IMR-90 (cell line): ENCODE measurements around the gene HMGCL. TPM values are rescaled to one million over a fixed set of nuclear protein-coding genes. Genes with fewer than 3 reads are reported as not detected.

Experiments used
- ATAC-seq: fragments of 200-7000 bp; cut with Tn5 transposase; 2 replicates; pipeline ENCODE4 v1.9.1; 2020; ENCODE audit warnings: low read depth, mild to moderate bottlenecking, moderate library complexity
- BruUV-seq: library from RNA; stranded (reverse); fragments of 400-500 nt; replicated peaks from 2 replicates; lab custom pipeline; 2021; lab: Mats Ljungman, UMichigan
- CTCF ChIA-PET: fragments of 300-600 bp; formaldehyde crosslinking; extraction: SDS; loops from one replicate; lab custom pipeline; 2021; ENCODE audit warnings: antibody characterized with exemption; lab: Yijun Ruan, JAX
- POLR2A ChIA-PET: fragments of 300-600 bp; sonication (Branson Sonifier 250); formaldehyde crosslinking; loops from one replicate; lab custom pipeline; 2022; ENCODE audit warnings: antibody characterized with exemption; ENCODE audit not compliant: unreplicated experiment; lab: Charles Lee
- DNase-seq: peaks from one replicate; pipeline ENCODE4 v3.0.0; 2013
- H2AFZ ChIP-seq: replicated peaks from 2 replicates; pipeline ENCODE3; 2013; ENCODE audit warnings: low read length, mild to moderate bottlenecking; ENCODE audit not compliant: poor library complexity
- H2AK5ac ChIP-seq: 2 replicates; pipeline ENCODE4 v1.6.1; 2013; ENCODE audit warnings: low read depth, low read length, inconsistent platforms
- H2AK9ac ChIP-seq: replicated peaks from 2 replicates; pipeline ENCODE3; 2013; ENCODE audit warnings: mild to moderate bottlenecking, low read depth, low read length, moderate library complexity; ENCODE audit not compliant: poor library complexity
- H2BK120ac ChIP-seq: 2 replicates; pipeline ENCODE4 v1.6.1; 2013; ENCODE audit warnings: low read depth, low read length, inconsistent platforms
- H2BK15ac ChIP-seq: 3 replicates; pipeline ENCODE4 v1.6.1; 2013; ENCODE audit warnings: low read depth, low read length, inconsistent platforms
- H2BK20ac ChIP-seq: 2 replicates; pipeline ENCODE4 v1.6.1; 2013; ENCODE audit warnings: low read depth, mild to moderate bottlenecking, inconsistent platforms, low read length, moderate library complexity
- H2BK5ac ChIP-seq: 2 replicates; pipeline ENCODE4 v1.6.1; 2013; ENCODE audit warnings: mild to moderate bottlenecking, low read depth, low read length, inconsistent platforms; ENCODE audit not compliant: poor library complexity, severe bottlenecking
- H3K14ac ChIP-seq: replicated peaks from 2 replicates; pipeline ENCODE4 v1.6.1; 2013; ENCODE audit warnings: low read depth, low read length, inconsistent platforms
- H3K18ac ChIP-seq: 2 replicates; pipeline ENCODE4 v1.6.1; 2013; ENCODE audit warnings: low read depth, low read length, control low read depth
- H3K23ac ChIP-seq: 2 replicates; pipeline ENCODE4 v1.6.1; 2013; ENCODE audit warnings: low read depth, low read length, inconsistent platforms
- H3K27ac ChIP-seq: 2 replicates; pipeline ENCODE4 v1.5.1; 2013; ENCODE audit warnings: mild to moderate bottlenecking, control low read depth, low read length; ENCODE audit not compliant: insufficient read depth
- H3K27me3 ChIP-seq: 2 replicates; pipeline ENCODE4 v1.6.1; 2013; ENCODE audit warnings: low read length; ENCODE audit not compliant: control insufficient read depth, insufficient read depth
- H3K36me3 ChIP-seq: 2 replicates; pipeline ENCODE4 v1.6.1; 2013; ENCODE audit warnings: low read length, mixed read lengths; ENCODE audit not compliant: control insufficient read depth, insufficient read depth
- H3K4ac ChIP-seq: 2 replicates; pipeline ENCODE4 v1.6.1; 2013; ENCODE audit warnings: low read depth, low read length, inconsistent platforms
- H3K4me1 ChIP-seq: 2 replicates; pipeline ENCODE4 v1.6.1; 2013; ENCODE audit warnings: low read length, mixed read lengths; ENCODE audit not compliant: control insufficient read depth, insufficient read depth
- H3K4me2 ChIP-seq: 2 replicates; pipeline ENCODE4 v1.6.1; 2013; ENCODE audit warnings: low read depth, mild to moderate bottlenecking, control low read depth, low read length, moderate library complexity
- H3K4me3 ChIP-seq: 2 replicates; pipeline ENCODE4 v1.5.1; 2013; ENCODE audit warnings: low read depth, mild to moderate bottlenecking, control low read depth, low read length, moderate library complexity; ENCODE audit not compliant: insufficient read depth
- H3K56ac ChIP-seq: 2 replicates; pipeline ENCODE4 v1.6.1; 2013; ENCODE audit warnings: low read length, inconsistent platforms; ENCODE audit not compliant: insufficient read depth; ENCODE audit errors: extremely low read depth
- H3K79me1 ChIP-seq, 2 experiments: 2 replicates each; pipeline ENCODE4 v1.6.1; 2013; ENCODE audit warnings: low read length in 2 of 2, inconsistent platforms in 1 of 2, low read depth in 1 of 2
- H3K9ac ChIP-seq: 2 replicates; pipeline ENCODE4 v1.6.1; 2013; ENCODE audit warnings: low read depth, low read length, control low read depth
- H3K9me1 ChIP-seq: 2 replicates; pipeline ENCODE4 v1.6.1; 2013; ENCODE audit warnings: low read length, inconsistent platforms; ENCODE audit not compliant: insufficient read depth
- H3K9me3 ChIP-seq: 2 replicates; pipeline ENCODE4 v1.6.1; 2013; ENCODE audit warnings: low read length; ENCODE audit not compliant: control insufficient read depth, insufficient read depth
- H4K20me1 ChIP-seq: 2 replicates; pipeline ENCODE4 v1.6.1; 2013; ENCODE audit warnings: low read length, inconsistent platforms; ENCODE audit not compliant: insufficient read depth
- H4K5ac ChIP-seq: 2 replicates; pipeline ENCODE4 v1.6.1; 2013; ENCODE audit warnings: mild to moderate bottlenecking, low read depth, low read length, control low read depth
- H4K8ac ChIP-seq, 2 experiments: 2 replicates each; pipeline ENCODE4 v1.6.1; 2013; ENCODE audit warnings: low read depth in 2 of 2, low read length in 2 of 2, control low read depth in 1 of 2, inconsistent platforms in 1 of 2
- H4K91ac ChIP-seq: 2 replicates; pipeline ENCODE4 v1.6.1; 2013; ENCODE audit warnings: low read depth, low read length, inconsistent platforms; ENCODE audit not compliant: insufficient read depth
- BHLHE40 ChIP-seq: fragments of 150-350 bp; IDR thresholded peaks from 2 replicates; pipeline ENCODE4 v1.6.1; 2016; ENCODE audit warnings: mild to moderate bottlenecking, low read depth, low read length
- CHD1 ChIP-seq: IDR thresholded peaks from 2 replicates; pipeline ENCODE4 v1.6.1; 2012; ENCODE audit warnings: low read depth, low read length, improper control_type of control experiment
- MAZ ChIP-seq: IDR thresholded peaks from 2 replicates; pipeline ENCODE4 v1.6.1; 2012; ENCODE audit warnings: low read depth, mild to moderate bottlenecking, low read length, improper control_type of control experiment, moderate library complexity, borderline replicate concordance
- MXI1 ChIP-seq: IDR thresholded peaks from 2 replicates; pipeline ENCODE4 v1.6.1; 2012; ENCODE audit warnings: low read depth, mild to moderate bottlenecking, low read length, moderate library complexity, borderline replicate concordance
- POLR2A ChIP-seq: IDR thresholded peaks from 2 replicates; pipeline ENCODE4 v1.6.1; 2012; ENCODE audit warnings: mild to moderate bottlenecking, low read depth, low read length
- RFX5 ChIP-seq: IDR thresholded peaks from 2 replicates; pipeline ENCODE4 v1.8.0; 2012; ENCODE audit warnings: low read depth, mild to moderate bottlenecking, low read length, moderate library complexity
- WGBS, 2 experiments: methylation state at CpG; one replicate each; pipeline versions ENCODE4 v1.1.5 to v1.1.7; 2013; ENCODE audit warnings: missing lambda C conversion rate in 2 of 2; ENCODE audit not compliant: insufficient read length in 1 of 2; ENCODE audit errors: extremely low coverage in 2 of 2; 5-methylcytosine and 5-hydroxymethylcytosine counted together
- dilution Hi-C: fragments of 300-500 bp; cut with HindIII; formaldehyde crosslinking; loops from one replicate; pipeline ENCODE4 v1.14.3; 2018; ENCODE audit warnings: low sequenced_read_pairs; ENCODE audit not compliant: unreplicated experiment
- in situ Hi-C: fragments of 300-500 bp; cut with MboI; formaldehyde crosslinking; loops from 3 replicates; pipeline ENCODE4 v1.14.3; 2019; ENCODE audit warnings: low sequenced_read_pairs, inconsistent platforms, mixed read lengths
- intact Hi-C: fragments of 100-400 bp; cut with micrococcal nuclease; formaldehyde crosslinking; loops from 2 replicates; pipeline ENCODE4 v1.10.0; 2022
- polyA plus RNA-seq, 3 experiments: library from polyadenylated mRNA; depleted of rRNA; stranded (reverse); fragments of >200 nt; gene quantifications; 2 replicates each; pipeline ENCODE4 v1.2.3, GENCODE V29; 2012; ENCODE audit warnings: low replicate concordance in 1 of 3
- total RNA-seq: library from RNA; depleted of rRNA; stranded (reverse); fragments of >200 nt; gene quantifications from 2 replicates; pipeline ENCODE4 v1.2.3, GENCODE V29; 2012

Gene HMGCL
- total and polyA plus RNA-seq, 2 of the 4 experiments (the other 2 are of a cell fraction) = 30.6 to 33.5 TPM

GRCh38 chr1:23800400-23801337 is 24.6 kb downstream of the HMGCL start, which contains the start of gene GALE:
TSS of gene GALE (minus strand) at chr1:23800754. CDS start at chr1:23799007, 1,747 bp downstream.
- Histone ChIP-seq H2BK5ac (peak within 1 kb of the TSS; percentile 82), H3K4me1 (peaks cover 7% of the 10 kb centered on the region; the same call in 1 of the 2 replicates), H2AK5ac (peak within 1 kb of the TSS; percentile 91), H4K91ac (peak within 1 kb of the TSS; percentile 87), H2BK20ac (no peak within 1 kb of the TSS), H3K4ac (peak within 1 kb of the TSS; percentile 96), H2BK15ac (peak within 1 kb of the TSS; percentile 74; the same call in 2 of the 3 replicates), H2AK9ac (peak within 1 kb of the TSS; percentile 98), H3K4me2 (peak within 1 kb of the TSS; percentile 98), H3K9me3 (no peaks in the 10 kb centered on the region), H2AFZ (peak within 1 kb of the TSS; percentile 94), H3K27ac (peak within 1 kb of the TSS; percentile 75), H3K27me3 (no peaks in the 10 kb centered on the region), H3K56ac (peak within 1 kb of the TSS; percentile 84), H3K18ac (peak within 1 kb of the TSS; percentile 39; the same call in 1 of the 2 replicates), H2BK120ac (peak within 1 kb of the TSS; percentile 45), H3K9ac (peak within 1 kb of the TSS; percentile 81), H3K4me3 (peak within 1 kb of the TSS; percentile 67), H3K79me1 (peaks cover 17 to 37% of the 10 kb centered on the region in 2 experiments), H4K5ac (peak within 1 kb of the TSS; percentile 51; the same call in 1 of the 2 replicates), H3K9me1 (peaks cover 12% of the 10 kb centered on the region; the same call in 1 of the 2 replicates), H3K23ac (peak within 1 kb of the TSS; percentile 97), H4K20me1 (no peaks in the 10 kb centered on the region), H3K14ac (peak within 1 kb of the TSS; percentile 98), H4K8ac (peak within 1 kb of the TSS; percentile 63 to 96), H3K36me3 (peaks cover 23% of the 10 kb centered on the region)
- no TSS peak for BruUV-seq
- dilution Hi-C loops = no loop called here
- intact Hi-C loops = no loop called here
- in situ Hi-C loops = no loop called here
- ChIA-PET CTCF (no interaction called here), POLR2A (no interaction called here)
- WGBS, 2 experiments = 0% methylated on average over 36 of the region's 82 CpGs; no CpG with 5 or more reads in 1 of the 2 experiments
- TF ChIP-seq MXI1 (0 out of 2 replicates have a peak, but pooled peaks have one; percentile 45), MAZ (peak; percentile 82; the same call in 1 of the 2 replicates), CHD1 (no peak), POLR2A (peak; percentile 53; the same call in 1 of the 2 replicates), BHLHE40 (no peak), RFX5 (no peak)
- DNase-seq (peak; percentile 92), ATAC-seq (peak; percentile 92)
